ENCODE data around the gene MPHOSPH10.

DNA sequence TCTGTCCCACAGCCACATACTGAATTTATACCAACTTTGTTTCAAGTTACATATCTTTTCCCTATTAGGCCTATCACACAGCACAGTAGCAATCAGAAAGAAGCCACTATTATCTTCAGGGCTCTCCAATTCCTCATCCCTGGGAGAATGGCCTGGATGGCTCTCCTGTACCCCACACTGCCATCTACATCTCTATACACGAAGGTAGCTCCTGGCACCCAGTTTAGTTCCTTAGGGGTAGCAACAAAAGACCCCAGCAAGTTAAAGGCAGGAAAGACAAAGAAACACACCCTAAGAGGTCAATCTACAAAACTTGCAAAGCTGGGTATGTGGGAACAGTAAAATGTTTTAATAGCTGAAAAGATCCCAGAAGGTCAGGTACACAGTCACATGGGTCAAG is 56.5 kb downstream of the MPHOSPH10 start:
- TF ChIP-seq TAF1 (IDR thresholded peaks at IDR 0.05; ENCODE audit: borderline replicate concordance, insufficient read depth, low read length) = no peak
- no peak for TF ChIP-seq FOXP2 (optimal IDR thresholded peaks at IDR 0.05; ENCODE audit: borderline replicate concordance, extremely low read depth, extremely low read length, insufficient read depth)
